Astrocyte (in vitro differentiated cells and primary cell): ENCODE results near the gene ZNF532. TPM values are rescaled to one million over a fixed set of nuclear protein-coding genes. Genes with fewer than 3 reads are reported as not detected.

Source experiments
- DNase-seq: peaks from one replicate; pipeline ENCODE4 v3.0.0-alpha.2; 2010; ENCODE audit warnings: low read depth
- FAIRE-seq: peaks from 2 replicates; lab custom pipeline; 2011; peaks lifted over from hg19 to GRCh38; lab: Jason Lieb, UNC
- H2AFZ ChIP-seq: 2 replicates; pipeline ENCODE4 v1.6.0; 2012; ENCODE audit warnings: low read depth, low read length, inconsistent platforms
- H3K27ac ChIP-seq: 2 replicates; pipeline ENCODE4 v1.5.1; 2011; ENCODE audit warnings: low read depth, low read length, inconsistent platforms
- H3K27me3 ChIP-seq: 2 replicates; pipeline ENCODE4 v1.6.0; 2011; ENCODE audit warnings: low read length, inconsistent platforms; ENCODE audit not compliant: insufficient read depth
- H3K36me3 ChIP-seq: 2 replicates; pipeline ENCODE4 v1.5.1; 2011; ENCODE audit warnings: low read length, inconsistent platforms; ENCODE audit not compliant: insufficient read depth
- H3K4me1 ChIP-seq: 2 replicates; pipeline ENCODE4 v1.5.1; 2011; ENCODE audit warnings: low read length, inconsistent platforms; ENCODE audit not compliant: insufficient read depth
- H3K4me2 ChIP-seq: 2 replicates; pipeline ENCODE4 v1.6.0; 2012; ENCODE audit warnings: low read length, inconsistent platforms
- H3K4me3 ChIP-seq: 2 replicates; pipeline ENCODE4 v1.5.1; 2011; ENCODE audit warnings: low read depth, mild to moderate bottlenecking, low read length, inconsistent platforms; ENCODE audit not compliant: insufficient read depth
- H3K79me2 ChIP-seq: 2 replicates; pipeline ENCODE4 v1.6.0; 2012; ENCODE audit warnings: mild to moderate bottlenecking, low read length, inconsistent platforms; ENCODE audit not compliant: insufficient read depth
- H3K9ac ChIP-seq: 2 replicates; pipeline ENCODE4 v1.6.0; 2012; ENCODE audit warnings: mild to moderate bottlenecking, low read length, inconsistent platforms
- H3K9me3 ChIP-seq: 2 replicates; pipeline ENCODE4 v1.5.1; 2012; ENCODE audit warnings: low read depth, mild to moderate bottlenecking, low read length, inconsistent platforms; ENCODE audit not compliant: insufficient read depth
- H4K20me1 ChIP-seq: 2 replicates; pipeline ENCODE4 v1.6.0; 2012; ENCODE audit warnings: low read length, inconsistent platforms; ENCODE audit not compliant: insufficient read depth
- H3K27ac Mint-ChIP-seq: one replicate; pipeline ENCODE4 v1.8.0; 2021; ENCODE audit warnings: mild to moderate bottlenecking, mixed read lengths; ENCODE audit not compliant: unreplicated experiment
- H3K27me3 Mint-ChIP-seq: one replicate; pipeline ENCODE4 v1.8.0; 2021; ENCODE audit warnings: low read depth, mixed read lengths; ENCODE audit not compliant: unreplicated experiment
- H3K36me3 Mint-ChIP-seq: one replicate; pipeline ENCODE4 v1.8.0; 2021; ENCODE audit warnings: low read depth, mixed read lengths; ENCODE audit not compliant: unreplicated experiment
- H3K4me1 Mint-ChIP-seq: one replicate; pipeline ENCODE4 v1.8.0; 2021; ENCODE audit warnings: low read depth, mixed read lengths; ENCODE audit not compliant: unreplicated experiment
- H3K4me3 Mint-ChIP-seq: one replicate; pipeline ENCODE4 v1.8.0; 2021; ENCODE audit warnings: mild to moderate bottlenecking, moderate library complexity, mixed read lengths; ENCODE audit not compliant: unreplicated experiment
- H3K9me3 Mint-ChIP-seq: one replicate; pipeline ENCODE4 v1.8.0; 2021; ENCODE audit warnings: mild to moderate bottlenecking, mixed read lengths; ENCODE audit not compliant: unreplicated experiment
- CTCF ChIP-seq: IDR thresholded peaks from 2 replicates; pipeline ENCODE4 v1.5.1; 2011; ENCODE audit warnings: low read depth, mild to moderate bottlenecking, inconsistent platforms, low read length, moderate library complexity; ENCODE audit not compliant: insufficient read depth
- EZH2 ChIP-seq: IDR thresholded peaks from 2 replicates; pipeline ENCODE4 v1.6.1; 2012; ENCODE audit warnings: mild to moderate bottlenecking, low read length, inconsistent platforms; ENCODE audit not compliant: insufficient read depth
- total RNA-seq: library from RNA; stranded (reverse); gene quantifications from 2 replicates; pipeline ENCODE4 v1.2.1, GENCODE V29; 2021

Gene ZNF532
- total RNA-seq, 1 donor from 2014 or later, result 135 TPM

GRCh38 chr18:58856881-58857280 is 7.8 kb upstream of the ZNF532 start:
- Mint-ChIP-seq H3K36me3 (no peaks in the 10 kb centered on the region), H3K4me1 (peaks cover 33% of the 10 kb centered on the region), H3K9me3 (no peaks in the 10 kb centered on the region), H3K4me3 (no peak overlapping the region), H3K27ac (no peak overlapping the region), H3K27me3 (no peaks in the 10 kb centered on the region)
- no peak overlapping the region for H3K4me2 ChIP-seq
- peaks cover 16% of the 10 kb centered on the region for H3K4me1 ChIP-seq
- TF ChIP-seq CTCF (no peak), EZH2 (no peak)
- H3K27me3 ChIP-seq, result no peaks in the 10 kb centered on the region
- no peak for DNase-seq
- FAIRE-seq, result peak; percentile 54
- H4K20me1 ChIP-seq, result no peaks in the 10 kb centered on the region
- no peak overlapping the region for H3K4me3 ChIP-seq
- H3K9ac ChIP-seq, result no peak overlapping the region
- H3K9me3 ChIP-seq, result no peaks in the 10 kb centered on the region
- H3K36me3 ChIP-seq, result no peaks in the 10 kb centered on the region
- peaks cover 1% of the 10 kb centered on the region for H3K79me2 ChIP-seq
- no peak overlapping the region for H3K27ac ChIP-seq
- H2AFZ ChIP-seq, result no peak overlapping the region

GRCh38 chr18:58858591-58859468 is 5.8 kb upstream of the ZNF532 start:
- peak; percentile 76 for FAIRE-seq
- H3K9ac ChIP-seq, result no peak overlapping the region
- H3K27ac ChIP-seq, result no peak overlapping the region
- peaks cover 17% of the 10 kb centered on the region for H3K79me2 ChIP-seq
- no peak overlapping the region for H2AFZ ChIP-seq
- TF ChIP-seq EZH2 (no peak), CTCF (no peak)
- H3K36me3 ChIP-seq, result no peaks in the 10 kb centered on the region
- Mint-ChIP-seq H3K4me3 (no peak overlapping the region), H3K36me3 (no peaks in the 10 kb centered on the region), H3K9me3 (no peaks in the 10 kb centered on the region), H3K27ac (no peak overlapping the region), H3K4me1 (peaks cover 38% of the 10 kb centered on the region), H3K27me3 (no peaks in the 10 kb centered on the region)
- peaks cover 24% of the 10 kb centered on the region for H3K4me1 ChIP-seq
- no peak overlapping the region for H3K4me2 ChIP-seq
- H4K20me1 ChIP-seq, result no peaks in the 10 kb centered on the region
- no peak for DNase-seq
- no peaks in the 10 kb centered on the region for H3K9me3 ChIP-seq
- no peaks in the 10 kb centered on the region for H3K27me3 ChIP-seq
- no peak overlapping the region for H3K4me3 ChIP-seq

- H3K4me3 ChIP-seq, result no peak overlapping the region
- no peak overlapping the region for H3K4me2 ChIP-seq
- H4K20me1 ChIP-seq, result no peaks in the 10 kb centered on the region
- peaks cover 24% of the 10 kb centered on the region for H3K79me2 ChIP-seq
- no peak overlapping the region for H2AFZ ChIP-seq
- Mint-ChIP-seq H3K9me3 (no peaks in the 10 kb centered on the region), H3K4me3 (no peak overlapping the region), H3K36me3 (no peaks in the 10 kb centered on the region), H3K27ac (peak overlapping the region; percentile 88), H3K4me1 (peaks cover 42% of the 10 kb centered on the region), H3K27me3 (no peaks in the 10 kb centered on the region)
- H3K27ac ChIP-seq, result no peak overlapping the region
- H3K27me3 ChIP-seq, result no peaks in the 10 kb centered on the region
- no peaks in the 10 kb centered on the region for H3K9me3 ChIP-seq
- peaks cover 32% of the 10 kb centered on the region for H3K4me1 ChIP-seq
- TF ChIP-seq CTCF (no peak), EZH2 (no peak)
- H3K36me3 ChIP-seq, result no peaks in the 10 kb centered on the region
- FAIRE-seq, result no peak
- no peak overlapping the region for H3K9ac ChIP-seq
- no peak for DNase-seq
These were observed 4.8 kb upstream of the ZNF532 start for GRCh38 chr18:58859907-58860306.
